Ammon's horn (tissue), 1 donor: ENCODE measurements around the gene PRAMEF1.
A peak's percentile ranks its signal among the peaks of the same experiment; 100 is the strongest.
"Not testable (repeated sequence)": the region's sequence is repeated elsewhere in the genome, so short reads cannot be mapped to it uniquely, and the experiment has no call there.

Experiments
- DNase-seq: peaks from one replicate; pipeline ENCODE4 v3.0.0-alpha.2; 2016; ENCODE audit warnings: low spot score

The PRAMEF1 gene

GRCh38 chr1:12775443-12775842 is 15.8 kb upstream of the PRAMEF1 start:
- DNase-seq, result no peak

DNA sequence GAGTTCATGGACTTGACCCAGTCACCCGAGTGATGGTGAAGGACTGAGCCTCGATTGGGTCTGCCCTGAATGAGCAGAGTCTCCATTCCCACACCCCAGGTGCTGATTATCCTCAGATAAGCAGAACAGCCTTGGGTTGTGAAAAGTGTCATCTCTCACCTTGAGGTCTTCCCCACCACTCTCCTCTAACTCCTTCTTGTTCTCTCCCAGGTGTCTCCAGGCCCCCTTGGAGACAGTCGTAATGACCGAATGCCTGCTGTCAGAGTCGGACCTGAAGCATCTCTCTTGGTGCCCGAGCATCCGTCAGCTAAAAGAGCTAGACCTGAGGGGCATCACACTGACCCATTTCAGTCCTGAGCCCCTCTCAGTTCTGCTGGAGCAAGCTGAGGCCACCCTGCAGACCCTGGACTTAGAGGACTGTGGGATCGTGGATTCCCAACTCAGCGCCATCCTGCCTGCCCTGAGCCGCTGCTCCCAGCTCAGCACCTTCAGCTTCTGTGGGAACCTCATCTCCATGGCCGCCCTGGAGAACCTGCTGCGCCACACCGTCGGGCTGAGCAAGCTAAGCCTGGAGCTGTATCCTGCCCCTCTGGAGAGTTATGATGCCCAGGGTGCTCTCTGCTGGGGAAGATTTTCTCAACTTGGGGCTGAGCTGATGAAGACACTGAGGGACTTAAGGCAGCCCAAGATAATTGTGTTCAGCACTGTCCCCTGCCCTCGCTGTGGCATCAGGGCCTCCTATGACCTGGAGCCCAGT is 14.2 kb upstream of the PRAMEF1 start:
- no peak for DNase-seq

- no peak for DNase-seq
These were observed 13.1 kb upstream of the PRAMEF1 start for GRCh38 chr1:12778061-12778460.

DNA sequence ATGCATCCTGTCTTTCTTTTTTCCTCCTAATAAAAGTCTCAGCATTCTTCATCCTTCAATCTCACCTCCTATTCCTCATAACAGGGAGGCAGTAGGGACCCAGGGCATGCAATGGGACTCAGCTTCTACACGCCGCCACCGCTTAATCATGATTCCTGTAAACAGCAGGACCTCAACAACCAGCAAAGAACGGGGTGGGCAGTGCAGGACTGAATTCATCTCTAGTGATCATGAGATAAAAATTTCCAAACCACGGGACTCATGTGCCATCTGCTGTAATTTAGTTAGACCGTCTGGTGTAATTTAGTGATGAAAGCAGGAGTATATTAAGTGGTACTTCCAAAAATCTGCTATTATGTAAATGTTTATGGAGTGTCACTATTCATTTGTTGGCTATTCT is 12.3 kb upstream of the PRAMEF1 start:
- peak; percentile 40 for DNase-seq

DNA sequence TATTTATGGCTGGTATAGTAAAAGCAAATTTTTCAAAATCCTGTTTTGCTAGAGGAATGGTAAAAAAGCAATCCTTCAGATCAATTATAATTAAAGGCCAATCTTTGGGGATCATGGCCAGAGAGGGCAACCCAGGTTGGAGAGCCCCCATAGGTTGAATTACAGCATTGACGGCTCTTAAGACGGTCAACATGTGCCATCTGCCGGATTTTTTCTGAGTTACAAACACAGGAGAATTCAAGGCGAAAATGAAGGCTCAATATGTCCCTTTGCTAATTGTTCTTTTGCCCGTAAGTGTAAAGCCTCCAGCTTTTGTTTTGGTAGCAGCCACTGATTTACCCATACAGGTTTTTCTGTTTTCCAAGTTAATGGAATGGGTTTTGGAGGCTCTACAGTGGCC is 9.7 kb upstream of the PRAMEF1 start:
- not testable (repeated sequence) for DNase-seq

DNA sequence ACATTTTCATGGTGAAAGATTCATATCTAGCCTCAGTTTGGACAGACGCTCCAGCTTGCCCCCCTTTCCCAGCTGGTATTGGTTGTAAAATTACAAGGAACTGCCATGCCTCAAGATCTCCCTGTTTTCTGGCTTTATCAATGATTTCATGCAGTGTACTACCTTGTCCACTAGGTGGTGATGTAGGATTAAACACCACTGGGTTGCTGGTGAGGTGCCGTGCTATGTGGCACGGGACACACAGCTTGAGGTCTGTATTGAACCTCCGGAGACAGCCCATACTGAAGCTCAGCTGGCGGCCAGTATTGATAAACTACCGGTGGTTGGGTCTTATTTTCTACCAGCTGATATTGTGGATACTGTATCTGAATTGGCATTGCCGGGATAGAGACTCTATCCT is 7.4 kb upstream of the PRAMEF1 start:
- not testable (repeated sequence) for DNase-seq

GRCh38 chr1:12784729-12785128 is 6.5 kb upstream of the PRAMEF1 start:
- not testable (repeated sequence) for DNase-seq

DNA sequence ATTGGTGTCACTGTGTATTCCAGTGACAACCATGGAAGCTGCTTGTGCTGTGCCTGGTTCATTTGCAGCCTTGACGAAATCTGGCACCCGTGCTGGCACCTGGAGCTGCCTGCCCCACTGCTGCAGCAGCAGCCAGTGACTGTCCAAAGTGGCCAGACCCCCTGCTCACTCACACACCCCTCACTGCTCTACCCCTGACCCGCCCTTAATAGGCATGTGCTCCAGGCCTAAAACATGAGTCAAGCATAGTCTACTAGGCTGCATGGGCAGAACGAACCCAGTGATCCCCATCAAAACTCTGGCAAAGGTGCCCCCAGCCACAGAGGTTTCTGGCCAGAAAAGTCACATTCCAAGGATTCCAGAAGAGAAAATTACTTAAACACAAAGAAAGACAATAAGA is 7.7 kb downstream of the PRAMEF1 start:
- DNase-seq, result no peak

DNA sequence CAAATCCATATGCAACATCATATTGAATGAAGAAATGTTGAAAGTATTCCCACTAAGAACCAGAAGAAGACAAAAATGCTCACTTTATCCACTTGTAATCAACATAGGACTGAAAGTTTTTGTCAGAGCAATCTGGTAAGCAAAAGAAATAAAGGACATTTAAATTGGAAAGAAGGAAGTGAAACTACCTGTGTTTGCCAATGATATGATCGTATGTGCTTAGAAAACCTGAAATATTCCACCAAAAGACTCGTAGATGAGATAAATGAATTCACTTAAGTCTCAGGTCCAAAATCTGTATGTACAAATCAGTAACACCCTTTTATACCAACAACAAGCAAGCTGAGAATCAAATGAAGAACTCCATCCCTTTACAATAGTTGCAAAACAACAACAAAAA is 8.5 kb downstream of the PRAMEF1 start:
- DNase-seq, result no peak

GRCh38 chr1:12809933-12810332 is 18.7 kb downstream of the PRAMEF1 start:
- no peak for DNase-seq

GRCh38 chr1:12810691-12811408 is 19.7 kb downstream of the PRAMEF1 start:
- no peak for DNase-seq

- no peak for DNase-seq
These were observed 20.2 kb downstream of the PRAMEF1 start for GRCh38 chr1:12811409-12811784.

DNA sequence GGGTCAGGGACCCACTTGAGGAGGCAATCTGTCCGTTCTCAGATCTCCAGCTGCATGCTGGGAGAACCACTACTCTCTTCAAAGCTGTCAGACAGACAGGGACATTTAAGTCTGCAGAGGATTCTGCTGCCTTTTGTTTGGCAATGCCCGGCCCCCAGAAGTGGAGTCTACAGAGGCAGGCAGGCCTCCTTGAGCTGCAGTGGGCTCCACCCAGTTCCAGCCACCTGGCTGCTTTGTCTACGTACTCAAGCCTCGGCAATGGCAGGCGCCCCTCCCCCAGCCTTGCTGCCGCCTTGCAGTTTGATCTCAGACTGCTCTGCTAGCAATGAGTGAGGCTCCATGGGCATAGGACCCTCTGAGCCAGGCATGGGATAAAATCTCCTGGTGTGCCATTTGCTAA is 27.9 kb downstream of the PRAMEF1 start:
- not testable (repeated sequence) for DNase-seq

- not testable (repeated sequence) for DNase-seq
These were observed 40.1 kb downstream of the PRAMEF1 start, which contains the start of gene PRAMEF11 for GRCh38 chr1:12831310-12831709. TSS of gene PRAMEF11 (minus strand) at chr1:12831410. CDS start at chr1:12828789, 2,621 bp downstream.

DNA sequence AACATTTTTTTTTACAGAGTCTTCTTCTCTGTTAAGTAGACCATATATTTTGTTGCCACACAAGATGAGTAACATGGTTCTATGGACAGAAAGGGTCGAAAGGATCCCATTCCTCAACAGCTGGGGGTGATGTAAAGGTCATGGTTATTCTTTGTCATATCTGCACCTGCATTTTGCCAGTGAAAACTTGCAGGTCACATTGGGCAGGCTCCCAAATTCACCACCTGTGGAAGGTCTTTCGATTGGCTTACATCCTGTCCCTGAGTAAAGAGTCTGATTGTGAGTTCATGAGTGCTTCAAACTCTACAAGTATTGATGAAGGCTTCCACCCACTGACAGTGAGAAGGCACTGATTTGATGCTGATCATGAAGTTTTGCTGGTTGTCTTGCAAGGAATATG is 42.1 kb downstream of the PRAMEF1 start:
- not testable (repeated sequence) for DNase-seq
